ENCODE measurements around the gene PMM1. TPM values are rescaled to one million over a fixed set of nuclear protein-coding genes. Genes with fewer than 3 reads are reported as not detected.

Gene PMM1
- total RNA-seq, 1 donor from 2014 or later: 39.4 TPM

DNA sequence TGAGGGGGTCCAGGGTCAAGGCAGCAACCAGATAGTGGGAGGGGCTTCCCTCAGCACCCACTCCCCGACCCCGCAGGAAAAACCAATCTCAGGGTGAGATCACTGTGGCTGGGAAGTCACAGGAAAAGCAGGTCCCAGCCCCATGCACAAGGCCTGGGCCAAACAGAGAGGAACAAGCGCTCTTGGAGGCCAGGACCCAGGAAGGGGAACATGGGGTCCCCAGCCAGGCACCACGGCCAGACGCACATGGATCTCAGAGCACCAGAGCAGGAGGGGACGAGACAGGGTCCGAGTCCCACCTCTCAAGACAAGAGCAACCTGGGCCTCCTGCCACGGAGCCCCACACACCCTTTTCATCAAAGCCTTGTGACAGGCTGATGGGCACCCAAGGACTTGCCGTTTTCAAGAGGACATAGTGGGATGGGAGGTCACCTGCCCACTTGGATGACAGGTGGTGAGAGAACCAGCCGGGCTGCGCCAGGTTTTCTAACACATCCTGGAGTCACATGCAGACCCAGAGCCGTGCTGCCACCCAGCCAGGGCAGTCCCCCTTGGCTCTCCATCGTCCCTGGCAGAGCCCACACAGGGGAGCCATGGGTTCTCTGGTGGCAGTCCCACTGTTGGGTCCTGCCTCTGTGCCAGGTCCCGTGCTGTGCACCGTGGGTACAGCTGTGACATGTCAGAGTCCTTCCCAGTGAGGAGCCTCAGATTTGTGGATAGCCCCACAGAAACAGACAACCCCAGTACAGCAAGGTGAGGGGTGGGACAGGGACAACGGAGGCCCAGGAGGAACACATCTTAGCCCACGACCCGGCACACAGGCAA is 58.5 kb downstream of the PMM1 start:
- H4K20me1 ChIP-seq (ENCODE audit: insufficient read depth, low read length): peaks cover 84% of the 10 kb centered on the region
- Mint-ChIP-seq H3K9me3 (ENCODE audit: unreplicated experiment) (no peaks in the 10 kb centered on the region), H3K4me3 (ENCODE audit: unreplicated experiment) (no peak overlapping the region), H3K27me3 (ENCODE audit: low read depth, unreplicated experiment) (no peaks in the 10 kb centered on the region), H3K36me3 (ENCODE audit: low read depth, unreplicated experiment) (peaks cover 19% of the 10 kb centered on the region), H3K27ac (ENCODE audit: unreplicated experiment) (no peak overlapping the region), H3K4me1 (ENCODE audit: low read depth, unreplicated experiment) (no peaks in the 10 kb centered on the region)
- H3K27me3 ChIP-seq (ENCODE audit: insufficient read depth, low read length): no peaks in the 10 kb centered on the region
- no peak overlapping the region for H3K4me3 ChIP-seq (ENCODE audit: insufficient read depth, low read depth, low read length)
- H3K9ac ChIP-seq (ENCODE audit: low read length): no peak overlapping the region
- H3K27ac ChIP-seq (ENCODE audit: low read depth, low read length): no peak overlapping the region
- no peaks in the 10 kb centered on the region for H3K9me3 ChIP-seq (ENCODE audit: insufficient read depth, low read depth, low read length)
- DNase-seq (ENCODE audit: low read depth): no peak
- TF ChIP-seq EZH2 (IDR thresholded peaks at IDR 0.05; ENCODE audit: insufficient read depth, low read length) (no peak), CTCF (IDR thresholded peaks at IDR 0.05; ENCODE audit: insufficient read depth, low read depth, low read length) (no peak)
- FAIRE-seq: no peak
- H3K4me2 ChIP-seq (ENCODE audit: low read length): no peak overlapping the region
- H2AFZ ChIP-seq (ENCODE audit: low read depth, low read length): no peak overlapping the region
- peaks cover 15% of the 10 kb centered on the region for H3K36me3 ChIP-seq (ENCODE audit: insufficient read depth, low read length)
- peaks cover 44% of the 10 kb centered on the region for H3K79me2 ChIP-seq (ENCODE audit: insufficient read depth, low read length)
- H3K4me1 ChIP-seq (ENCODE audit: insufficient read depth, low read length): no peaks in the 10 kb centered on the region

DNA sequence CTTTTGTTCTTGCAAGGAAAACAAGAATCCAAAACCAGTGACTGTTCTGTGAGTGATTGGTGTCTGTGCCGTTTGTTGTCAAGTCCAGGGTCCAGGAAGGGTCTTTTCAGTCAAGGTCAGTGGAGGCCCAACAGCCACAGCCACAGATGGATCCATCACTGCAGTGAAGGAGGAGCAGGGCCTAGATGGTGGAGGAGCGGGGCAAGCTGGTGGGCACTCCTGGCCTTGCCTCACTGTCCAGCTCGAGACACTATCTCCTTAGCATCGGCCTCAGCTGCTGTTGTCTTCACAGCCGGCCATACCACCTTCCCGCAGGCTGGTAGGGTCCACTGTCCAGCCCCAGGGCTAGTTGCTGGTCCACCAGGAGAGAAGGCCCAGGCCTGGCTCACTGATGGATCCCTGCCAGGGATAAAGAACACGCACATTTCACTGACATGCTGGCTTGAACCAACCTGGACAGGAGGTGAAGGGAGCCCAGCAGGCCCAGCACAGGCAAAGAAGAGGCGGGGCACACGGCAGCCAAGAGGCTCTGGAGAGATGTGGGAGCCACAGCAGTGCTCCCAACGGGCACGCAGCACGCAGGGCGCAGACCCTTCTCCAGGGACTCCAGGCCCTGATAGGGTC is 60.6 kb downstream of the PMM1 start:
- H3K4me1 ChIP-seq (ENCODE audit: insufficient read depth, low read length): peaks cover 3% of the 10 kb centered on the region
- H3K9ac ChIP-seq (ENCODE audit: low read length): no peak overlapping the region
- no peaks in the 10 kb centered on the region for H3K9me3 ChIP-seq (ENCODE audit: insufficient read depth, low read depth, low read length)
- H4K20me1 ChIP-seq (ENCODE audit: insufficient read depth, low read length): peaks cover 94% of the 10 kb centered on the region
- H3K79me2 ChIP-seq (ENCODE audit: insufficient read depth, low read length): peaks cover 40% of the 10 kb centered on the region
- DNase-seq (ENCODE audit: low read depth) (no peak), FAIRE-seq (no peak)
- no peak overlapping the region for H3K4me3 ChIP-seq (ENCODE audit: insufficient read depth, low read depth, low read length)
- Mint-ChIP-seq H3K4me3 (ENCODE audit: unreplicated experiment) (no peak overlapping the region), H3K4me1 (ENCODE audit: low read depth, unreplicated experiment) (peaks cover 3% of the 10 kb centered on the region), H3K27ac (ENCODE audit: unreplicated experiment) (peak overlapping the region; percentile 15), H3K36me3 (ENCODE audit: low read depth, unreplicated experiment) (peaks cover 13% of the 10 kb centered on the region), H3K27me3 (ENCODE audit: low read depth, unreplicated experiment) (no peaks in the 10 kb centered on the region), H3K9me3 (ENCODE audit: unreplicated experiment) (no peaks in the 10 kb centered on the region)
- H3K27me3 ChIP-seq (ENCODE audit: insufficient read depth, low read length): no peaks in the 10 kb centered on the region
- no peak overlapping the region for H3K27ac ChIP-seq (ENCODE audit: low read depth, low read length)
- peaks cover 19% of the 10 kb centered on the region for H3K36me3 ChIP-seq (ENCODE audit: insufficient read depth, low read length)
- H2AFZ ChIP-seq (ENCODE audit: low read depth, low read length): no peak overlapping the region
- no peak for TF ChIP-seq EZH2 (IDR thresholded peaks at IDR 0.05; ENCODE audit: insufficient read depth, low read length)
- TF ChIP-seq CTCF (IDR thresholded peaks at IDR 0.05; ENCODE audit: insufficient read depth, low read depth, low read length): no peak
- H3K4me2 ChIP-seq (ENCODE audit: low read length): no peak overlapping the region
